GM19324 (cell line): ENCODE results near the gene GLP1R.

Experiments
- ATAC-seq: cut with Tn5 transposase; IDR thresholded peaks from one replicate; pipeline ENCODE4 v1.9.1; 2021; ENCODE audit warnings: mild to moderate bottlenecking, moderate library complexity; ENCODE audit not compliant: unreplicated experiment, low FRiP score

Gene GLP1R

DNA sequence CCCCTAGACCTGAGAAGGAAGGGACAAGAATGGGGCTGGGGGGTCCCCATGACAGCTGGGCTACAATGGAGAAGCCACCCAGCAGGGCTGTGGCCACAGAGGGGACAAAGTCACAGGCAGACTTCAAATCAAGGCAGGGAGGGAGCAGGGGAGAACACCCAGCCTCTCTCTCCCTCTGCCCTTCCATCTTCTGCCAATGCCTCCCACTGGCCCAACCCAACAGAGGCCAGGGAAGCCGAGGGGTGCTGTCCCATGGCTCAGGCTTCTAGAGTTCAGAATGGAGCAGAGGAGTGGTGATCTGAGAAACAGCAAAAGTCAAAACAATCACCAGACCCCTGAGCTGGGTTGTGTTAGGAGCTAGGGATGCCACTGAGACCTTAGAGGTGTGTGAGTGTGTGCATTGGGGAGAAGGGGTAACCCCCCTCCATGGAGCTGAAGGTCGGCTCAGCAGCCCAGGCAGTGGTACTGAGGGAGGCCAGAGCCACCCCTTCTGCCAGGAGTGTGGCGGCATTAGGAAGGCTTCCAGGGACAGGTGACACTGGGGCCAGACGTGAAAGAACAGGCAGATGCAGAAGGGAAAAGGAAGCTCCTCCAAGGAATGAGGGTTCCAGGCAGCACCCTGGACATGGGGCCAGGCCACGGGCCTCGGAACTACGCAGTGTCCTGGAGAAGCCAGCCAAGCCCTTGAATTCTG, 12.0 kb downstream of the GLP1R start:
- no peak for ATAC-seq

DNA sequence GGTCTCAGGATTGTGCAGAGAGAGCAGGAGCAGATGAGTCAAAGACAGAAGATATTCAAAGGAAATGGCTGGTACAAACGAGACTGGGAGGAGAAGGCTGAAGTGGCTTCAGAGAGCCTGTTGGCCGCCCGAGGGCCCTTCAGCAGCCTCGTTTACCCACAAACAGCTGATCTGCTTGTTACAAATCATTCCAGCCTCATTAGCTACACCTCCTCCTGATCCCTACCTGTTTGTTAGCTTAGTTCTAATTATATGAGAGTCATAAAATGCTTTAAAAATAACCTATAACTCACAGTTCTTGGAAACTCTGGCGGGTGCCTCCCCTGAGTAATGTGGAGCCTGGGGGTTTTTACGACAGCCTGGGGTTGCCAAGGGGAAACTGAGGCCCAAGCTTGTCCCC, 12.6 kb downstream of the GLP1R start:
- no peak for ATAC-seq

DNA sequence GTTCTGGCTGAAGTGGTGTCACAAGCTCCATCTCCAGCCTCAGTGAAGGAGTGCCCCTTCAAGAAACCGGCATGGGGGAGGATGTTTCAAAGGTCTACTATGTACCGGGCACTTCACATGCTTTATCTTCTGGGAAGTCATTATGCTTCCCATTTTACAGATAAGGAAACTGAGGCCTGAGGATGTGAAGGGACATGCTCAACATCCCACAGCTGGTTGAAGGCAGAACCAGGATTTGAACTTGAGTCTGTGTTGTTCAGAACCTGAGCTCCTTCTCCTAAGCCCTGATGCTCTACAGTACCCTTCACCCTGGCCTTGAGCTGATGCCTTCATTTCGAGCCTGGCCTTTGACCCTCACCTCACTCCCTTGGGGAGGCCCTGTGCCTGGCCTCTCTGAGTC, 13.0 kb downstream of the GLP1R start:
- ATAC-seq = no peak

DNA sequence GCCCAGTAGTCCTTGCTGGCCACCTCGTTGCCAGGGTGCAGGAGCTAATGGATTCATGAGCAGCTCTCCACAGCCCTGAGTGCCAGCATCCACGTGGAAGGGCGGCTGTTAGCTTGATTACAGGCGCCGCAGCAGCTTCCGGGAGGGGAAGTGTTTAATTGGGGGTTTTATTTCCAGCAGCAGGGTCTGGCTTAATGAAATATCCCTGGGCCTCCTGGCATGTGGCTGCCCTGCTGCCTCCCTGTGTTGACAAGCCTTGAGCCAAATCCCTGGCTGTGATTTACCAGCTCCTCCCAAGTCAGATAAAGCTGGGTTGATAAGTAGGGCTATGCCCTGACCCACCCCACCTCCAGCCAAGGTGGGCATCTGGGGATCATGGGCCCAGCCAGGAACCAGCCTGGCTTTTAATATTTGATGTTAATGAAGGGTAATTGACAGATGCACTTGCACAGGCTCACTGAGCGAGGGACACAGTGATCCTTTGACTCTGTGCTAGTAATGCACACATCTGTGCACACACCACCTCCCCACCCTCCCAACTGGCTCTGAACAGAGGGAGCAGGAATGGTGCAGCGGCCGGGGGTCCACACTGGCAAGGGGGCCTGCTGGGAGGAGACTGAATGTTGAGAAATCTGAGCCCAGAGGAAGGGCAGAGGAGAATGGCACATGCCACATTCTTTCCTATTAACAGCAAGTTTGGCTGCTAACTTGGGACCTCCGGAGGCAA, 13.6 kb downstream of the GLP1R start:
- ATAC-seq = no peak

DNA sequence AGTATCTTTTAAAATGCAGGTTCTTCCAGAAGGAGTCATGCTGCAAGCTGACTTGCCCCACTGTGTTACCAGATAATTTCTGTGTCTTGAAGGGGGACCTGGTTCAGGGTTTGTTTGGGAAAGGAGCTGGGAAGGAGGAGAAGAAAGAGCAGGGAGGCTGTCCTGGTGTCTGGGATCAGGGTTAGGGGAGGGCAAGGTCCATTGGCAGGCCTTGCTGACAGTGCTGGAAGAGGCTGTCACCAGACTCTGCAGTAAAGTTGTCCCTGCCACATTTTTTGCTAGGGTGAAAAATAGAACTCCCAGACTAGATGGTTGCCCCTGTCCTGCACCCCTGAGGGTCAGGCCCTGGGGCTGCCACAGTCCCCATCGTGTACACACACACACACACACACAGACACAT, 14.9 kb downstream of the GLP1R start:
- ATAC-seq = no peak

DNA sequence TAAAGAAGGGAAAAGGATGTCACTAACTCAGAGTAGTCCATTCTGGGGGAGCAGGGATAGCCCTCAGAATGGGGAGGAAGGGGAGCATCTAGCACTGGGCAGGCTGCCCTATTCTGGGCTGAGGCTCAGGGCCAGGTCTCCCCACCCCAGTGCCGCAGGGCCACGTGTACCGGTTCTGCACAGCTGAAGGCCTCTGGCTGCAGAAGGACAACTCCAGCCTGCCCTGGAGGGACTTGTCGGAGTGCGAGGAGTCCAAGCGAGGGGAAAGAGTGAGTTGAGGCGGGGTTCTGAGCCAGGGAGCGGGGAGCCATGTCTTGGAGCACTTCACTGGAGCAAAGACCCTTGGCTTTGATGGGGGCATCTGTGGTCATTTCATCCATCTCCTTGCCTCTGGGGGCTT, 17.0 kb downstream of the GLP1R start:
- ATAC-seq = no peak

DNA sequence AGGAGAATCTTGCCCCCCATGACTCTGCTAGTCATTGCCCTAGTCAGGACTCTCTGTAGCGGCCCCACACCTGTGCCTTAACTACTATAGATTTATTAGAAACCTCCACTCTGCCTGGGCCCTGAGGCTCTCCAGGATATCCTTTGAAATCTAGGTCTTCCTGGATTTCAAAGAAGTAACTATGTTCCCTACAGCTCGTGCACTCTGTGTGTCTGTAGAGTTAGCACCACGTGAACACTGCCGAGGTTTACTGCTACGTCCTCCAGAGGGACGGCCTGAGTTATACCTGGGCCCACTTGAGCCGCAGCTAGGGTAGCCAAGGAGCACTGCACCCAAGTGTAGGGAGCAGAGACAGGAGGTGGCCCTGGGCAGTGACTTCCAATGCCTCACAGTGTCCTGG, 19.8 kb downstream of the GLP1R start:
- no peak for ATAC-seq

DNA sequence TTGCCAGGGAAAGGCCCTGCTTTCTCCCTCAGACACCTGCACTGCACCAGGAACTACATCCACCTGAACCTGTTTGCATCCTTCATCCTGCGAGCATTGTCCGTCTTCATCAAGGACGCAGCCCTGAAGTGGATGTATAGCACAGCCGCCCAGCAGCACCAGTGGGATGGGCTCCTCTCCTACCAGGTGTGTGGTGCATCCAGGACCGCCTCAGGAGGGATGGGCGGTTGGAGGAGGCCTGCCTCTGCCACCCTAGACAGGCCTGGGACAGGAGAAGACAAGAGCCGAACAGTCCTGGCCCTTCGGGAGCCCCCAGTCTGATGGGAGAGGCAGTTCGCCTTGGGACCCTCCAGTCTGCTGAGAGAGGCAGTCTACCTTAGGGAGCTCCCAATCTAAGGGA, 24.2 kb downstream of the GLP1R start:
- no peak for ATAC-seq

DNA sequence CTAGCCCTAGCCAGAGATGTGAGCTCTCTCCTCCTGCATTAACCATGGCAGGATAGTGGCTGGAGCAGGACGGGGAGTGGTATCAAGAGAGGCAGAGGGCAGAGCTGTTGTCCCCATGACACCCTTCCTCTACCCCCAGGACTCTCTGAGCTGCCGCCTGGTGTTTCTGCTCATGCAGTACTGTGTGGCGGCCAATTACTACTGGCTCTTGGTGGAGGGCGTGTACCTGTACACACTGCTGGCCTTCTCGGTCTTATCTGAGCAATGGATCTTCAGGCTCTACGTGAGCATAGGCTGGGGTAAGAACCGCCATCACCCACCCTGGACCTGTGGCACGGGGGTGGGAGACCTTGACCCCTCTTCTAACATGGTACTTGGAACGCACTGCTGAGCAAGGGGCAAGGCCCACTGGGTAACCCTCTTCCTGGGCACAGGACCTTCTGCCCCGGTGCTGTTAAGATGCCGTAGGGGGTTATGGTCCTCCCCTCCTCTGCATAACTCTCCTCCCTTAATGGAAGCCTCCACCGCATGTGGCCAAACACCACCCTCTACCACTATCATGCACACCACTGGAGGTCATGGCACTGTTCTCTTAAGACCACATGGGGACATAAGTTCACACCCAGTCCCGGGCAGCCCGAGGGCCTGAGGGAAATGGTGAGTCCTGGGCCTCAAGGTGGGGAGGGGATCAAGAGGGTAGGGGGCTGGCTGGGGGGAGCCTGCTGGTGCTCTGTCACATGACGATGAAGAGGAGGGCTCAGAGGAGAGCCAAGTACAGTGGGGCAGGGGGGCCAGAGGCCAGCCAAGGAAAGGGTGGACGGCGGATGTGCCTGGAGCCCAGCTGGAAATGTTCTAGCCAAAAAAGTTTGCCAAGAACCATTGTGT, 25.1 kb downstream of the GLP1R start:
- ATAC-seq = no peak

DNA sequence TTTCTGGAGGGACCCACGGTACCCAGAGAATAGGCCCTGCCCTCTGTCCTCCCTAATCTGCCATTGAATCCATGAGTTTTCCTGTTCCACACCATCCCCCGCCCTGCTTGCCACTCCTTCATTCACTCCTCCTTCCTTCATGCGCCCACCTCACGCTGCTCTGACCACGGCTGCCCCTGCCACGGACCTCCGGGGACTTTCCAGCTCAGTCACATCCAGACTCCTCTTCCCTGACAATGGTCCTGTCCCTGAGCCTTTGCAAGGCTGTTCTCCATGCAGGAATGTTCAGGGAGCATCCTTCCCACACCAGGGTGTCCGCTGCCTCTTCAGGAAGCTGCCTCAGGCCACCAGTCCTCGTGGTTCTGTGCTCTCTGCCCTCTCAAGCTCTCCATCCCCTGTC, 25.9 kb downstream of the GLP1R start:
- no peak for ATAC-seq

DNA sequence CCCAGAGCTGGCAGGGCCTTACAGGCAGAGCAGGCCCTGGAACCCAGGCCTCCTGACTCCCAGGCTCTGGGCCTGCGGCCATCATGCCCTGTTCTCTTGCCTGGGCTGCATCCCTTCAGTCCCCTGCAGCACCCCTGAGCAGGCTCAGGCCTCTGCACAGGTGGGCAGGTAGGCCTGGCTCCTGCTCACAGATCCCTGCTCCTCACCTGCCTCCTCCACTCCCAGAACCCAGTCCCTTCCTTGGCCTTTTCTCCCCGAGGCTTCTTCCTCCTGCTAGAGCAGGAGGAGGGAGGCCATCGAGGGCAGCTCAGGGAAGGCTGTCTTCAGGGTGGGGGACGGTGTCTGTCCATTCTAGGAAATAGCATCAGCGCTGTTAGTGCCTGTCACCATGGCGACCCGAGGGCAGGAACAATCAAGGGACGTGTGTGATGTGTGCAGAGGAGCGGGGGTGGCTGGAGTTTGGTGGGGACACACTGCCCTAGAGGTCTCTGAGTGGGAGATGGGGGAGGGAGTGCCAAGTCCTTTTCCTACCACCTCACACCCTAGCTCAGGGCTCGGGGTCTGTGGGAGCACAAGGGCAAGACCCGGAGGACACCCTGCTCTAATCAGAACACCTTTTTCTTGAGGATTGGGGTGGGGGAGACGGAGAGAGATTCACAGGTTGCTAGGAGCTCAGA, 26.6 kb downstream of the GLP1R start:
- ATAC-seq = no peak

DNA sequence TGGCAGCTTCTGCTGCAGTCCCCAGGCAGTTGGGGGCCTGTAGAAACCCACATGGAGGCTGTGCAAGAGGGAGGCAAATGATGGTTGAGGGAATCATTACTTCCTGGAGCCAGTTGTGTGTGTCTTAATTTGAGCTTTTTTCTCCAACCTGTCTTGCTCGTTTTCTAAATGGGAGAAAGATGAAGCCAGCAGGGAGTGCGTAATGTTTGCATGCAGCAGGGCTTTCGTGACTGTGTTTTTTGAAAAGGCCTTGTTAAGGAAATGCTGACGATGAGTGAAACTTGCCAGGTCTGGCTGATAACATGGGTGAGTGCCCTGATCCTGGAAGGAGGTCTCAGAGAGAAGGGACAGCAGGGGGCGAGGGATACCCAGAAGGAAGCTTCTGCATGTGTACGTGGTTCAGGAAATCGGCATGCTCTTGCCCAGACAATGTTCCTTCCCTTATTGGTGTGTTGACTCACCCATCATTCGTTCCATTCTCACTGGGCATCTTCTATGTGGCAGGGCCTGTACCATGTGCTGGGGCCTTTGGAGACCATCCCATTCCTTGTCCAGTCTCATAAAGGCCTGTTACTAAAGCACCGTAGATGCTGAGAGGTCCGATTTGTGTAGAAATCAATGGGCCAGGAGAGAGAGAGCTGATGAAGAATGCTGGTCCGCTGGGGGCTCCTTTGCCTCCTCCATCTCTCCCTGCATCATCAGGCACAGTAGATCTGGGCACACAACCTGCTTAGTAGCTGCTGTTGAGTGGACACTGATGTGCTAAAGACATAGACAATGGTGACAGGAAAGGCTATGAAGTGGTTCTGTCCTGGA, 27.4 kb downstream of the GLP1R start:
- no peak for ATAC-seq

DNA sequence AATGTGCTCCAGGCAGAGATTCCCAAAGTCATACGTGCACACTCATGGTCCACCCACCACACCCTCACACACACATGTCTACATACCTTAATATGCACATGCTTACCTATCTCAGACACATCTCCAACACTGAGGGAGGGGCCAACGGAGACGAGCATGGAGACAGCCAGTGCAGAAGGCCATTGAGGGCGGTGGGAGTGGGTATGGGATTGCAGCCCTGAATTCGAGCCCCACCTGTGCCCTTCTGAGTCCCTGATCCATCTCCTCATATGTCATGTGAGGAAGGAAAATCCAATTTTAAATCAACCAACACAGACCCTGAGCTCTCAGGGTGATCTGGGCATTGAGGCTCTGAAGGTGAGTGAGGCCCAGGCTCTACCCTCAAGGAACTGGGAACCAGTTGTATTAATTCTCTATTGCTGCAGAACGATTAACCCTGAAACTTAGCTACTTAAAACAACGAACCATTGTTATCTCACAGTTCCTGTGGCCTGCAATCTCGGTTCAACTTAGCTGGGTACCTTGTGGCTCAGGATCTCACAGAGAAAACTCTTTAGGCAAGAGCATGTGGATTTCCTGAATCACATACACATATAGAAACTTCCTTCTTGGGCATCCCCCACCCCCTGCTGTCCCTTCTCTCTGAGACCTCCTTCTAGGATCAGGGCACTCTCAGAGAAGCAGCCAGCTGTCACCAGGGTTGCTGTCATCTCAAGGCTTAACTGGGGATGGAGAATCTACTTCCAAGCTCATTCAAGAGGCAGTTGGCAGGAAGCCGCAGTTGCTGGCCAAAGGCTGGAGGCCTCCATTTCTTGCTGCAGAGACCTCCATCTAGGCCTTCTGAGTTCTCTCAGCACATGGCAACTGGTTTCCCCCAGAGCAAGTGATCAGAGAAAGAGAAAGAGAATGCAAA, 28.3 kb downstream of the GLP1R start:
- ATAC-seq = no peak

DNA sequence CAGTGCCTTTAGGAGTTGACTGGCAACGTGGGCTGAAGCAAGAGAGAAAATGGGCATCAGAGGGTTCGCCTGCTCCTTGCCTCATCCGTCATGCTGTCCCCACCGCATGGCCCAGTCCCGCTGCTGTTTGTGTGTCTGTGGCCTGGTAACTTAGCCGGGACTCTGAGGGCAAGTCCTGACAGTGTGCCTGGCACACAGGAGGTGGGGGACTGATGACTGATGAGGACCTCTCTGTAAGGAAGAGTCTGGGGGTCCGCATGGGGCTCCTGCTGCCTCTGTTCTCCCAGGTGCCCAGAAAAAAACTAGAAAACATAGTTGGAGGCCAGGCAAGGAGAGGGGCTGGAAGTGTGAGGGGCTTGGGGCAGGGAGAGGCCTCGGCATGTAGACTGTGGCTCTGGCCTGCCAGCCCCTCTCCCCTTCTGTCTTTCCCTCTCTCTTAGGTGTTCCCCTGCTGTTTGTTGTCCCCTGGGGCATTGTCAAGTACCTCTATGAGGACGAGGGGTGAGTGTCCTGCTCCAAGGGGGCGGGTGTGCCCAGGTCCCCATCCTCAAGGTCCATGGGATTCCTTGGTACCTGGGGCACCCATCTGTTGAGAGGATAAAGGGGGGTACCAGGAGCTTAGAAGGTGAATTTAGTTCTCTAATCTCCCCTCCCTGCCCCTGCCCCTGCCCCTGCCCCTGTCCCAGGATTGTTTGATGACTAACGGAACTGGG, 29.5 kb downstream of the GLP1R start:
- ATAC-seq = no peak

DNA sequence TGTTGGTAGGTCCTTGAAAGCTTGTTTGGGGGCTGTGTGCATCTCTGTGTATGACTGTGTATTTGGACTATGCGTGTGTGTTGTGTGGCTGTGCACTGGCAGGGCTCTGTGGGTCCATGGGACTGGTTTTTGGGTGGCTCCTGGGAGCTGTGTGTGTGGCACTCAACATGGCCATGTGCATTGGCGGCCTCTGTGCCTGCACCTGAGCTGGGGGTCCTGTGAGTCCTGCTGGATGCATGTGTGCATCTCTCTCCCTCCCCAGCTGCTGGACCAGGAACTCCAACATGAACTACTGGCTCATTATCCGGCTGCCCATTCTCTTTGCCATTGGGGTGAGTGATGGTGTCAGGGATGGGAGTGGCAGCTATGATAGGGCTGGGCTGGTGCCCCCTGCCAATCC, 30.1 kb downstream of the GLP1R start:
- no peak for ATAC-seq

DNA sequence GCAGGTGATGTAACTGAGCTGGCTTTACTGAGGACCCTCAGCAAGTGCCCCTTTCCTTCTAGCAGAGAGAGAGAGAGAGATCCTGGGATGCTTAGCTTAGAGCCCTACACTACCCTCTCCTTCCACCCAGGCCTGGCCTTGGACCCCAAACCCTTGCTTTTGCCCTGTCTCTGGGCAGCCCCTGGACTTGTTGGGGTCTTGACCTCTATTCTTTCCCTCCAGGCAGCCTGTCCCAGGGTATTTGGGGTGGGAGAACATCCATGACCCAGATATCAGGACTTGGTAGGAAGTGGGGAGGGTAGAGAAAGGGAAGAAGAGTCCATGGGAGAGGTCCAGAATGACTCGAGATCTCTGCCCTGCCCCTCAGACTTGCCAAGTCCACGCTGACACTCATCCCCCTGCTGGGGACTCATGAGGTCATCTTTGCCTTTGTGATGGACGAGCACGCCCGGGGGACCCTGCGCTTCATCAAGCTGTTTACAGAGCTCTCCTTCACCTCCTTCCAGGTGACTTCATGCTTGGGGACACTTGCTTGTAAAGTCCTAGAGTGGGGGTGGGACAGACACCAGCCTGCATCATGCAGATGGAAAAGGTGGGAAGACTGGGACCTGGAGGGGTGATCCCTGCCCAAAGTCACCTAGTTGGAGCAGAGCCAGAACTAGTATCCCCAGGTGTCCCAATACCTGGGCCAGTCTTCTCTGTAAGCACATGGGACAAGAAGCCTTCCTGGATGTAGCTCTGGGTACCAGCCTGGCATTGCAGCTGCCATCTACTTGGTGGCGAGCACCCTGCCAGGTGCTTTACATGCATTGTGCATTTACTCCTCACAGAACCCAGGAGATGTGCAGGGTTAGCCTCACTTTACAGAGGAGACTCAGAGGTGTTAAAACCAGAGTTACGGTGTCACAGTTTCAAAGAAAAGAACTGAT, 30.9 kb downstream of the GLP1R start:
- ATAC-seq = no peak

DNA sequence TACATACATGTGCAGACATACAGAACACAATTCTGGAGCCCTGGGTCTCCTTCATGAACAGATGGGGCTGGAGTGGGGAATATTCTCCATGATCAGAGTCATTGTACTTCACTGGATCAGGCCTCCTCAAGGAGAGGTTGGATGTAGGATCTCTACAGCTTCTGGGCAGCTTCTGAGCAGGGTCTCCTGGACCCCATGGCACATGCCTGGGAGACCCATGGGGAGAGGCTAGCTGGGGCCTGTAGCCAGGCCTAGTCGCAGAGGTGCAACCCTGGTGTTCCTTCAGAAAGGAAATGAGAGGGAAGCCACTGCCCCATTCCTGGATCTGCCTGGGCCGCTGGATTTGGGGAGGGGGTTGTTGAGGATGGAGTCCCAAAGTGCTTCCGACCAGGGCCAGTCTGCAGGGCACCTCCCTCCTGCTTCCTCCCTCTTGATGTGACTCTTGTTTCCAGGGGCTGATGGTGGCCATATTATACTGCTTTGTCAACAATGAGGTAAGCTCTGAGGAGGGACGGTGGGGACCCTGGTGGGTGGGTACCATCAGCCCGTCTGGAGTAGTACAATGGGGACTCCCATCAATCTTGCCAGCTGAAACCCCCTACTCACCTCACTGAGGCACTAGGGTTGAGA, 31.8 kb downstream of the GLP1R start:
- ATAC-seq = no peak
